ENCODE measurements around the gene LRRC75B.
A peak's percentile ranks its signal among the peaks of the same experiment; 100 is the strongest.

LRRC75B gene

GRCh38 chr22:24552503-24553286, 40.2 kb downstream of the LRRC75B start:
- peak; percentile 74 for DNase-seq

- DNase-seq, result no peak
These were observed 41.9 kb downstream of the LRRC75B start for GRCh38 chr22:24550902-24551435.

- DNase-seq, result no peak
These were observed 42.6 kb downstream of the LRRC75B start for GRCh38 chr22:24550028-24550901.

GRCh38 chr22:24548812-24549211, 44.1 kb downstream of the LRRC75B start:
- no peak for DNase-seq

GRCh38 chr22:24543679-24544243, 49.1 kb downstream of the LRRC75B start:
- DNase-seq, result no peak

GRCh38 chr22:24543185-24543601, 49.7 kb downstream of the LRRC75B start:
- DNase-seq, result no peak

GRCh38 chr22:24542641-24543040, 50.2 kb downstream of the LRRC75B start:
- DNase-seq, result no peak

- no peak for DNase-seq
These were observed 51.0 kb downstream of the LRRC75B start for GRCh38 chr22:24541681-24542515.

- DNase-seq, result no peak
These were observed 52.4 kb downstream of the LRRC75B start for GRCh38 chr22:24540470-24540869.

- DNase-seq, result no peak
These were observed 56.8 kb downstream of the LRRC75B start for GRCh38 chr22:24536089-24536488.
